ENCODE measurements around the gene HEG1.

DNA sequence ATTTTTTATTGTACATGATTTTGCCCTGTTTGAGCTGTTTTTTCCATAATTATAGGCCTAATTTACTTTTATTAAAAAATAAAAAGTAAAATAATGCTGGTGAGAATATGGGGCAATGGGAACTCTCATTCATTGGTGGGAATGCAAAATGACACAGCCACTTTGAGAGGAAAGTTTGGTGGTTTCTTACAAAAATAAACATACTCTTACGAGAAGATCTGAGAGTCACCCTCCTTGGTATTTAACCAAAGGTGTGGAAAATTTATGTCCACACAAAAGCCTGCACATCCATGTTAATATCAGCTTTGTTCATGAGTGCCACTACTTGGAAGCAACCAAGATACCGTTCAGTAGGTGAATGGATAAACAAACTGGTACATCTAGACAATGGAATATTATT lies 131.1 kb downstream of the HEG1 start:
- TF ChIP-seq, protein P1, sequence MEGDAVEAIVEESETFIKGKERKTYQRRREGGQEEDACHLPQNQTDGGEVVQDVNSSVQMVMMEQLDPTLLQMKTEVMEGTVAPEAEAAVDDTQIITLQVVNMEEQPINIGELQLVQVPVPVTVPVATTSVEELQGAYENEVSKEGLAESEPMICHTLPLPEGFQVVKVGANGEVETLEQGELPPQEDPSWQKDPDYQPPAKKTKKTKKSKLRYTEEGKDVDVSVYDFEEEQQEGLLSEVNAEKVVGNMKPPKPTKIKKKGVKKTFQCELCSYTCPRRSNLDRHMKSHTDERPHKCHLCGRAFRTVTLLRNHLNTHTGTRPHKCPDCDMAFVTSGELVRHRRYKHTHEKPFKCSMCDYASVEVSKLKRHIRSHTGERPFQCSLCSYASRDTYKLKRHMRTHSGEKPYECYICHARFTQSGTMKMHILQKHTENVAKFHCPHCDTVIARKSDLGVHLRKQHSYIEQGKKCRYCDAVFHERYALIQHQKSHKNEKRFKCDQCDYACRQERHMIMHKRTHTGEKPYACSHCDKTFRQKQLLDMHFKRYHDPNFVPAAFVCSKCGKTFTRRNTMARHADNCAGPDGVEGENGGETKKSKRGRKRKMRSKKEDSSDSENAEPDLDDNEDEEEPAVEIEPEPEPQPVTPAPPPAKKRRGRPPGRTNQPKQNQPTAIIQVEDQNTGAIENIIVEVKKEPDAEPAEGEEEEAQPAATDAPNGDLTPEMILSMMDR (IDR thresholded peaks at IDR 0.05; ENCODE audit: control extremely low read depth in 1 of 3, insufficient read depth in 1 of 3, low read depth in 1 of 3, low read length in 3 of 3): no peak
- TF ChIP-seq TBP (IDR thresholded peaks at IDR 0.05; ENCODE audit: low read depth, low read length): no peak

Measured in H1 (cell line).